ENCODE data around the gene FAM222A.

Gene FAM222A

DNA sequence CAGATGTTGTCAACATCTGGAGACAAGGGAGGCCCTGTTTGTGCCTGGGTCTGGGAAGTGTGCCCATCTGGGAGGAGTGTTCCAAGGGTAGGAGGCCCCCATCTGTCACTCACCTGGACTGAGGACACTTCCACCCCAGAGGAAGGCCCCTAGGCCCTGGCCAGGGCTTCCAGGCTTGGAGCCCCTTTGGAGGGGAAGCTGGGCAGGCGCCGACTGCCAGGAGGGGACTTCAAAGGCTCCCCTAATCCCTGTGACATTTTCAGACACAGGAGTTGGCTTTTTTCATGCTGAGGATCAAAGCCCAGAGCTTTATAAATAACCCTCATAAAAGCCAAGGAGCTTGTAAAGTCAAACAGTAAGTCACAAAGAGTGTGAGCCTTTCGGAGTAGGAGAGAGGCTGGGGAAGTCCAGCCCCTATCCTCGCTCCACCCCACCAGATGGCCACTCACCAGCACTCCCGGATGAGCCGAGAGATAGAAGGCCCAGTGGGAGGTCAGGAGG is 17.6 kb upstream of the FAM222A start:
- Histone ChIP-seq H3K36me3 (ENCODE audit: insufficient read depth, low read length) (no peaks in the 10 kb centered on the region), H3K4me3 (no peak overlapping the region), H3K9me3 (ENCODE audit: low read depth, low read length) (no peaks in the 10 kb centered on the region), H3K9ac (ENCODE audit: insufficient read length) (no peak overlapping the region), H3K27ac (no peak overlapping the region)
- DNase-seq (ENCODE audit: low read depth, low spot score), result no peak
- no peak for TF ChIP-seq FOXP2 (optimal IDR thresholded peaks at IDR 0.05; ENCODE audit: control extremely low read depth, extremely low read length, insufficient read depth)
- TF ChIP-seq POLR2AphosphoS5 (IDR thresholded peaks at IDR 0.05; ENCODE audit: borderline replicate concordance, low read depth, low read length), result no peak
- TF ChIP-seq EZH2 (IDR thresholded peaks at IDR 0.05), result no peak

DNA sequence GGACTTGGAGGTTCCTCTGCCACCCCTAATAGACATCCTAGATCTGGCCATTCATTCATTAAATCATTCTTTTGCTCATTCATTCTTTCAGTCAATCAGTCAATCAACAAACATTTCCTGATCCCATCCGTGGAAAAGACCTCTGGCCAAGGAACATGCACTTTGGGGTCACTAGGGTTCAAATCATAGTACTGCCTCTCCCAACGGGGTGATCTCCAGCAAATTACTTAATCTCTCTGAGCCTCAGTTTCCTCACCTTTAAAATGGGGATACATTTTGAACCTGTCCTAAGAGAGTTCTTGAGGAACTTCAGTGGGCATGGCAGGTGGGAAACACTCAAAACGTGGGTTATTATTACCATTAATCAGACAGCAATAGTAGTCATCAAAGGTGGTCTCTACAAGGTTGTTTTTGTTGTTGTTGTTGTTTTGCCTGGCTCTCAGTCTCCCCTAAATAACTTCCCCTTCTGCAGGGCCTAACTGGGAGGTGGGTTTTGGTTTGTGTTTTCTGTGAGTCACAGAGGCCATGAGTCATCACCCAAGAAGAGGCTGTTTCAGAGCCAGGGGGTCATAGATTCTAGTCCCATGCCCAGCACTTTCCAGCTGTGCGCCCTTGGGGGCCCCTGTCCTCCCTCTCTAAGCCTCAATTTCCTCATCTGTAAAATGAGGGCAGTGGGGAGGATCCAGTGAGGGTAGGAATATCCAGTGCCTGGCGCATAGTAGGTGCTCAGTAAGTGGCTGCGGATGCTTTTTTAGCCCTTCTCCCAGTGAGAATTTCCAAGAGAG is 16.9 kb upstream of the FAM222A start:
- Histone ChIP-seq H3K9ac (ENCODE audit: insufficient read length) (no peak overlapping the region), H3K27ac (no peak overlapping the region)
- no peak for TF ChIP-seq EZH2 (IDR thresholded peaks at IDR 0.05)

DNA sequence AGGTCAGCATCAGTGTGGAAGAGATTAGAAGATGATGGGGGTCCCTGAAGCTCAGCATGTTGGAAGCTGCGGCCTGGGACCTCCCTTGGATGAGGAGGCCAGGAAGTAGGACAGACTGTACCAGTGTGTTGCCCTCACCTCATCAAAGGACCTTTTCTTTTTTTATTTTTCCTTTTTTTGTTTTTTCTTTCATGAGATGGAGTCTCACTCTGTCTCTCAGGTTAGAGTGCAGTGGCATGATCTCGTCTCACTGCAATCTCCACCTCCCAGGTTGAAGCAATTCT is 16.4 kb upstream of the FAM222A start:
- DNase-seq (ENCODE audit: low read depth, low spot score), result no peak
- TF ChIP-seq POLR2AphosphoS5 (IDR thresholded peaks at IDR 0.05; ENCODE audit: borderline replicate concordance, low read depth, low read length) (no peak), FOXP2 (optimal IDR thresholded peaks at IDR 0.05; ENCODE audit: control extremely low read depth, extremely low read length, insufficient read depth) (no peak), EZH2 (IDR thresholded peaks at IDR 0.05) (no peak)
- no peak overlapping the region for H3K4me3 ChIP-seq
- H3K9me3 ChIP-seq (ENCODE audit: low read depth, low read length), result no peaks in the 10 kb centered on the region
- H3K27ac ChIP-seq, result no peak overlapping the region
- no peaks in the 10 kb centered on the region for H3K36me3 ChIP-seq (ENCODE audit: insufficient read depth, low read length)
- H3K9ac ChIP-seq (ENCODE audit: insufficient read length), result no peak overlapping the region

More for the DNA sequence above, 16.9 kb upstream of the FAM222A start:
- no peak for DNase-seq (ENCODE audit: low read depth, low spot score)
- H3K36me3 ChIP-seq (ENCODE audit: insufficient read depth, low read length), result no peaks in the 10 kb centered on the region
- H3K4me3 ChIP-seq, result no peak overlapping the region
- H3K9me3 ChIP-seq (ENCODE audit: low read depth, low read length), result no peaks in the 10 kb centered on the region

DNA sequence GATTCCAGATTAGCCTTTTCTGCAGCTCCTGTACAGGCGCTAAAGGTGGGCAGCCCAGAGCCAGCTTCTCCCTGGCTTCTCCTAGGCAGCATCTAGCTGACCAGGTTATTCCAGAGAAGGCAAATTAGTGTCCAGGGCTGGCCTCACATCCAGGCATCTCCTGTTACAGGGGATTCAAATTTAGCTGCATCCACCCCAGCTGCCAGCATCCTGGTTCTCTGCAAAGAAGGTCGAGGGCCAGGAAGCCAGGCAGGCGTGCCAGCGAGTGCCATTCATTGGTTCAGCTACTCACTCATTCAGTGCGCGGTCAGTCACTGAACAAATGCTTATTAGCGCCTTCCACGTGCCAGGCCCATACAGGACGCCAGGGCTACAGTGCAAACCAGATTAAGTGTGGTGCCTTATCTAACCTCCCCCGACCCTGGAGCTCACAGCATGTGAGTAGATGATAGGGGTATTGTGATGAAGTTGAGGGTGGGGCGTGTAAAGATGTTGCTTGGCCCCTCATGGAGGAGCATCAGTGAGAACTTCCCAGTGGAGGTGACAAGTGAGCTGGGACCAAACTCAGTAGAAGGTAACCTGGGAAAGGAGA is 15.7 kb upstream of the FAM222A start:
- H3K9me3 ChIP-seq (ENCODE audit: low read depth, low read length), result no peaks in the 10 kb centered on the region
- H3K36me3 ChIP-seq (ENCODE audit: insufficient read depth, low read length), result no peaks in the 10 kb centered on the region
- no peak overlapping the region for H3K27ac ChIP-seq
- no peak overlapping the region for H3K4me3 ChIP-seq
- no peak overlapping the region for H3K9ac ChIP-seq (ENCODE audit: insufficient read length)
- no peak for DNase-seq (ENCODE audit: low read depth, low spot score)
- no peak for TF ChIP-seq POLR2AphosphoS5 (IDR thresholded peaks at IDR 0.05; ENCODE audit: borderline replicate concordance, low read depth, low read length)
- no peak for TF ChIP-seq FOXP2 (optimal IDR thresholded peaks at IDR 0.05; ENCODE audit: control extremely low read depth, extremely low read length, insufficient read depth)
- TF ChIP-seq EZH2 (IDR thresholded peaks at IDR 0.05), result no peak

DNA sequence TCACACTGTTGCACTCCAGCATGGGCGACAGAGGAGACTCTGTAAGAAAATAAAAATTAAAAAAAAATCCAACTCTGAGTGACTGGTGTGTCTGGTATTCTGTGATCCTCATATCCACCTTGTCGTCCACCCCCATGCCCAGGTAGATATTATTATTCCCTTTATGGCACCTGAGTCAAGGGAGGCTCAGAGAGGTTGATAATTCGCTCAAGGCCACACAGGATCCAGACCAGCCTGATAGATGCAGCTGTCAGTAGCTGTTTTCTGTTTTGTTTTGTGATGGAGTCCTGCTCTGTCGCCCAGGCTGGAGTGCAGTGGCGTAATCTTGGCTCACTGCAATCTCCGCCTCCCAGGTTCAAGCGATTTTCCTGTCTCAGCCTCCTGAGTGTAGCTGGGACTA is 14.8 kb upstream of the FAM222A start:
- DNase-seq (ENCODE audit: low read depth, low spot score), result no peak
- no peaks in the 10 kb centered on the region for H3K9me3 ChIP-seq (ENCODE audit: low read depth, low read length)
- H3K27ac ChIP-seq, result no peak overlapping the region
- H3K4me3 ChIP-seq, result no peak overlapping the region
- no peak overlapping the region for H3K9ac ChIP-seq (ENCODE audit: insufficient read length)
- no peaks in the 10 kb centered on the region for H3K36me3 ChIP-seq (ENCODE audit: insufficient read depth, low read length)
- TF ChIP-seq EZH2 (IDR thresholded peaks at IDR 0.05) (no peak), FOXP2 (optimal IDR thresholded peaks at IDR 0.05; ENCODE audit: control extremely low read depth, extremely low read length, insufficient read depth) (no peak), POLR2AphosphoS5 (IDR thresholded peaks at IDR 0.05; ENCODE audit: borderline replicate concordance, low read depth, low read length) (no peak)

DNA sequence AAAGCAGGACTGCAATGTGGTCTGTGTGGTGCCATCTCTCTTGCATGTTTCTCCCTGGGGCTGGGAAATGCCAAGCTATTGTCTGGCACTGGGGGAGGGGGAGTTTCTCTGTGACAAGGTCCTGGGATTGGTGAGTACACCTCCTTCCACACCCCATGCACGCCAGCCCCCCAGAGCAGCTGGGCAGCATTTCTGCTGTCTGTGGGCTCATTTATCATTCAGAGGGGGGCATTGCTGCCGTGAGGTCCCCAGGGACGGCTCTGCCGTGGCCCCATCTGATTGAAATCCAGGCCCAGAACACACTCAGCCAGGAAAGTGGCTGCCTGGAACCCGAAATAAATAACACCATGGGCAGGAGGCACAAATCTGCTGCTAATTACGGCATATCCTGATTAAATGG is 12.6 kb upstream of the FAM222A start:
- no peak overlapping the region for H3K27ac ChIP-seq
- TF ChIP-seq EZH2 (IDR thresholded peaks at IDR 0.05) (no peak), FOXP2 (optimal IDR thresholded peaks at IDR 0.05; ENCODE audit: control extremely low read depth, extremely low read length, insufficient read depth) (no peak), POLR2AphosphoS5 (IDR thresholded peaks at IDR 0.05; ENCODE audit: borderline replicate concordance, low read depth, low read length) (no peak)
- no peak overlapping the region for H3K4me3 ChIP-seq
- no peak for DNase-seq (ENCODE audit: low read depth, low spot score)
- H3K36me3 ChIP-seq (ENCODE audit: insufficient read depth, low read length), result no peaks in the 10 kb centered on the region
- no peak overlapping the region for H3K9ac ChIP-seq (ENCODE audit: insufficient read length)
- no peaks in the 10 kb centered on the region for H3K9me3 ChIP-seq (ENCODE audit: low read depth, low read length)

DNA sequence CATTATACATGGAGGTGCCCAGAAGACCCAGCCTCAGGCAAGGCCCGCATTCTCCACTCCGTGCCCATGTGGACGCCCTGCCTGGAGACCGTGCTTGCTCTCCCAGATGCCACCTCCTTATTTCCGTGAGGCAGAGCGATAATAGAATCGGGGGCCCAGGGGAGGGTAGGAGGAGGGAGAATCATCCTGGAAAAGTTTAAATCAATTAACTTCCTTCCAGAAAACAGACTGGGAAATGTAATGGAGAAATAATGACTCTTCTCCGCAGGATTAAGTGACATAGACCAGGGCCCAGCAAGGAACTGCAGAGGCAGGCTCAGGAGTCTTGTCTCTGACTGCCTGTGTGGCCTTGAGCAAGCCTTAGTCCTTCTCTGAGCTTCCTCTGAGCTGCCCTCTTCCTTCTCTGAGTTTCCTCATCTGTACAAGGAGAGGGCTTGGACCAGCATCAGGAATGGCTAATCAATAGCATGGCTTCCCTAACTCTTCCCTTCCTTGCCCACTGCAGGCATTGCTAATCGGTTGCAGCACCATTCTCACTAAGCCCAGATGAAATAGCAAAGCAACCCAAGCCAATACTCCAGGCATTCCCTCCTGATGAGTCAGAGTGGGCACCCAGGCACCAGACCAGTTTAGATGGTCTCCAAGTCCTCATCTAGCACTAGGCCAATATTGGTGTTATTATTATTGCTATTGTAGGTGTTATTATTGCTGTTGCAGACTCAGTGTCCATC is 11.3 kb upstream of the FAM222A start:
- Histone ChIP-seq H3K36me3 (ENCODE audit: insufficient read depth, low read length) (no peaks in the 10 kb centered on the region), H3K9ac (ENCODE audit: insufficient read length) (no peak overlapping the region), H3K27ac (no peak overlapping the region), H3K4me3 (no peak overlapping the region), H3K9me3 (ENCODE audit: low read depth, low read length) (no peaks in the 10 kb centered on the region)
- TF ChIP-seq EZH2 (IDR thresholded peaks at IDR 0.05) (no peak), FOXP2 (optimal IDR thresholded peaks at IDR 0.05; ENCODE audit: control extremely low read depth, extremely low read length, insufficient read depth) (no peak), POLR2AphosphoS5 (IDR thresholded peaks at IDR 0.05; ENCODE audit: borderline replicate concordance, low read depth, low read length) (no peak)
- DNase-seq (ENCODE audit: low read depth, low spot score), result no peak

DNA sequence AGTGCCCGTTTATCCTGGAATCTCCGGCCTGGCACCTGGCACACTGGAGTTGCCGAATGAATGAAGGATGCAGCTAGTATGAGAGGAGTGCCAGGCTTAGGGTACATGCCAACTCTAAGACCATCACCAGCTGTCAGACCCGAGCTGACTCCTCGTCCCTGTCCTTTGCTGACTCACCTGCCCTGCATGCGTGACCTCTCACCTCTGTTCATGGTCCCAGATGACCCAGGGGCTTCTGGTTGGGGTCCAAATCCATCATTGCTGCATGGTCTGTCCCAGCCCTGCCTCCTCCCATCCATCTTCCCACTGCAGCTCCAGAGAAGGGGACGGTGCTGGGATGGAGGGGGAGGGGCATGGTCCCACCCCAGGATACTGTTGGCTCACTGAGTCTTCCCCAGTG is 9.9 kb upstream of the FAM222A start:
- TF ChIP-seq EZH2 (IDR thresholded peaks at IDR 0.05) (no peak), POLR2AphosphoS5 (IDR thresholded peaks at IDR 0.05; ENCODE audit: borderline replicate concordance, low read depth, low read length) (no peak), FOXP2 (optimal IDR thresholded peaks at IDR 0.05; ENCODE audit: control extremely low read depth, extremely low read length, insufficient read depth) (no peak)
- Histone ChIP-seq H3K36me3 (ENCODE audit: insufficient read depth, low read length) (no peaks in the 10 kb centered on the region), H3K4me3 (no peak overlapping the region), H3K9me3 (ENCODE audit: low read depth, low read length) (no peaks in the 10 kb centered on the region), H3K9ac (ENCODE audit: insufficient read length) (no peak overlapping the region), H3K27ac (no peak overlapping the region)
- no peak for DNase-seq (ENCODE audit: low read depth, low spot score)
